Measurements from ENCODE around the gene FITM1. TPM values are rescaled to one million over a fixed set of nuclear protein-coding genes. Genes with fewer than 3 reads are reported as not detected.

Gene FITM1
- total RNA-seq, 1 donor from 2014 or later: 140 TPM

DNA sequence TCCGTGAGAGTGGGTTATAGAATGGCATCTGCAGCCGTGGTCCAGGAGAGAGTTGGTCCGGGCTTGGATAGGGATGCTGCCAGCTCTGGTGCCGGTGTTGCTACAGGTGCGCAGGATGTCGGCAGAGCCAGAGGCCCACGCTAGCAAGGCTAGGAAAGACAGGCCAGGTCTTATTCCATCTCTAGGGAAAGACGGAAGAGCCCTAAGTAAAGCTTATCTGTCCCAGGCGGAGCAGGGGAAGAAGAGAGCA, 5.0 kb downstream of the FITM1 start:
- ATAC-seq (no peak), DNase-seq (no peak)
- intact Hi-C loops (cut with micrococcal nuclease): no loop called here

- ATAC-seq (peak; percentile 88), DNase-seq (peak; percentile 97)
- intact Hi-C loops (cut with micrococcal nuclease): no loop called here
Measured at GRCh38 chr14:24135834-24136683, 5.6 kb downstream of the FITM1 start, which contains the start of gene PSME1. Gene PSME1, plus strand, starts transcription at chr14:24136194. Its CDS starts 69 bp downstream, at chr14:24136263.

DNA sequence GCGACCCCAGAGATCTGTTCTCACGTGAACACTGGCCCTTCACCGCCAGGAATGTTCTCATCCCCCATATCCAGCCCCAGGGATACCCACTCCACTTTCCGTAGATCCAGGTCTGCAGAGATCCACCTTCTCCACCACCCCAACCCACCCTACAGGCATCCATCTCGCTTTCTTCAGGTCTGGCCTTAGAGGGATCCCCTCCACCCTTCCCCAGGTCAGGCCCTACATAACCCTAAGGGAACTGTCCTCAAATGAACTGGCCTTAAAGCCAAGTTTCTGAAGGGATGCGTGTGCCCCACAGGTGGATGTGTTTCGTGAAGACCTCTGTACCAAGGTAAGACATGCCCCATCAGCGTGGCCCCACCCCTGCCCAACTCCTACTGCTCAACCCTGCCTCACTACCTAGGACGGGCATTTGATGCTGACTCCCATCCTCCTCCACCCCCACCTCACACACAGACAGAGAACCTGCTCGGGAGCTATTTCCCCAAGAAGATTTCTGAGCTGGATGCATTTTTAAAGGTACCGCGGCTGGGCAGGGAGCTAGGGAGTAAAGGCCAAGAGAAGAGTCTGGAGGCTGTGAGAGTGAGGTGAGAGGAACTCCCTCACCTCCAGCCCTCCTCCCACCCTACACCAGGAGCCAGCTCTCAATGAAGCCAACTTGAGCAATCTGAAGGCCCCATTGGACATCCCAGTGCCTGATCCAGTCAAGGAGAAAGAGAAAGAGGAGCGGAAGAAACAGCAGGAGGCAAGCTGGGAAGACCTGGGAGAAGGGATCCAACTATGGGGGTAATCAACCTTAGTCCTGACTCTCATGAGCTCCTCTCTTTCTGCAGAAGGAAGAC, 6.4 kb downstream of the FITM1 start:
- intact Hi-C loops (cut with micrococcal nuclease): no loop called here

DNA sequence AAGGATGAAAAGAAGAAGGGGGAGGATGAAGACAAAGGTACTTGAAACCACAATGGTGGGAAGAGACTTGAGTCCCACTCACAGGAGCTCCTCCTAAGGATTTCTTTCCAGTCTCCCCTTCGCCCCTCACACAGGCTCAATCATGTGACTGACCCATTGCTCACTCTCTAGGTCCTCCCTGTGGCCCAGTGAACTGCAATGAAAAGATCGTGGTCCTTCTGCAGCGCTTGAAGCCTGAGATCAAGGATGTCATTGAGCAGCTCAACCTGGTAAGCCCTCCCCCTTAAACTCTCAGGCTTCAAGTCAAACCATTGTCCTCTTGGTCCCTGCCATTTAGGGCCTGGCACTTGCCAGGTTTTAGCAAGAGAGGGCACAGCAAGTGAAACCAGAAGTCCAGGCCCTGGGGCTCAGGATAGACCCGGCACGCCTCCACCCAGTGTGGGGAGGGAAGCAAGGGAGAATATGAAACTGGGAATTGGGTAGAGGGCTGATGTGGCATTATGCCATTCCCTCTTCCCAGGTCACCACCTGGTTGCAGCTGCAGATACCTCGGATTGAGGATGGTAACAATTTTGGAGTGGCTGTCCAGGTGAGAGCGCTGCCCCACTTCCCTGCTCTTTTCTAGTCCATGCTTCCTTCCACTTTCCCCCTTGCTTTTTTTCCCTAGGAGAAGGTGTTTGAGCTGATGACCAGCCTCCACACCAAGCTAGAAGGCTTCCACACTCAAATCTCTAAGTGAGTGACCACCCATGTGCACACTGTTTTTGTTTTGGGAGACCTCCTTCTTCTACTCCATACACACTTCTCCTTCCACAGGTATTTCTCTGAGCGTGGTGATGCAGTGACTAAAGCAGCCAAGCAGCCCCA, 7.3 kb downstream of the FITM1 start:
- intact Hi-C loops (cut with micrococcal nuclease): no loop called here
- ATAC-seq (no peak), DNase-seq (no peak)

More for the DNA sequence above, 6.4 kb downstream of the FITM1 start:
- ATAC-seq: no peak
- DNase-seq: no peak

DNA sequence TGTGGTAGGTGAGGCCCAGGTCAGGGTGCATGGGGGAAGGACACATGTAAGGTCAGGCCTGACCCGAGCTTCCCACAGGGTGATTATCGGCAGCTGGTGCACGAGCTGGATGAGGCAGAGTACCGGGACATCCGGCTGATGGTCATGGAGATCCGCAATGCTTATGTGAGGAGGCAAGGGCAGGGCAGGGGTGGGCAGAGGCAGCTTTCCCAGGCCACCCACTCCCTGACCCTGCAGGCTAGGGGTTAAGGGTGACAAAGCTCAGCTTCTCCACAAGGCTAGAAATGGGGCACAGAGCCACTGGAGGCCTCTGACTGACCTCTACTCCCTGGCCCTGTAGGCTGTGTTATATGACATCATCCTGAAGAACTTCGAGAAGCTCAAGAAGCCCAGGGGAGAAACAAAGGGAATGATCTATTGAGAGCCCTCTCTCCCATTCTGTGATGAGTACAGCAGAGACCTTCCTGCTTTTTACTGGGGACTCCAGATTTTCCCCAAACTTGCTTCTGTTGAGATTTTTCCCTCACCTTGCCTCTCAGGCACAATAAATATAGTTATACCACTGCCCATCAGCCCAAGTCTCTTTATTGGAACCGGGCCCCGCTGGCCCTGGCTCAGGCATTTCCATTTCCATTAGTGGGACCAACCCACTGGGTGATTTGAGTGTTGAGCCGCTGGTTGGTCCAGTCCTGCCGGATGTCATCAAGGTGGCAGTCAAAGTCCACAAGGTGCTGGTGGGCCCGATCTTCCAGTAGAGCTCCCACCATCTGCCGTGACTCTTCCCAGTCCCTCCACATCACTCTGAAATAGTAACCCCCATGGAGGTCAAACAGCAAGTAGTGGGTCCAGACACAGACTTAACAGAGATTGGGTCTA, 8.2 kb downstream of the FITM1 start:
- intact Hi-C loops (cut with micrococcal nuclease): no loop called here
- ATAC-seq (no peak), DNase-seq (no peak)

DNA sequence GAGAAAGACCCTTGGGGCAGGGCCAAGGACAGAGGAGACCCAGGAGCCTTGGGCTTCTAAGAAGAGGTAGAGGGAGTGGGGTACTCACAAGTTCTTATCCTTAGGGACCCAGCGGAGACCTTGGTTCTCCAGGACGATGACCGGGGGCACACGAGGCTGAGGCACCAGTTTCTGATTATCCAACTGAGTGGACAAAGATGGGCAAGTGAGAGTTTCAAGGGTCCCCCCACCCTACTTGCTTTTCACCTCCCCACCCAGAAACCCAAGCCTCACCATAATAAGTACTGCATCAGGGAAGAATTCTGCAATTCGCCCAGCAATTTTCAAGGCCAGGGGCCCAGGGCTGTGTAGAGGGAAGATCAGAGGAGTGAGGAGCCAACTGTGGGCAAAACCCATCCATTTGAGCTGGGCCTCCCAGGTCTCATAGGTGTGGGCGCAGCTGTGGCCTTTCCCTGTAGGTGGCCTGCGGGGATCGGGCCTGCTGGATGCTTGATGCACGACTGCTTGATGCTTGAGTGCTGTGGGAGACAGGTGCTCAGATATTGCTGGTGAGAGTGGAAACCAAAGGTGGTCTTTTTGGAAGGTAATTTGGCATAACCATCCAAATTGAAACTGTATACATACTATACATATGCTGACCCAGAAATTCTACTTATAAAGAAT, 8.9 kb downstream of the FITM1 start:
- ATAC-seq: no peak
- intact Hi-C loops (cut with micrococcal nuclease): no loop called here

GRCh38 chr14:24141097-24141880, 10.8 kb downstream of the FITM1 start, which contains the start of gene EMC9:
Gene EMC9, minus strand, starts transcription at chr14:24141591. Its CDS starts 287 bp downstream, at chr14:24141304.
- ATAC-seq: peak; percentile 93
- DNase-seq: peak; percentile 100
- intact Hi-C loops (cut with micrococcal nuclease): no loop called here

More for the DNA sequence above, 8.9 kb downstream of the FITM1 start:
- no peak for DNase-seq

DNA sequence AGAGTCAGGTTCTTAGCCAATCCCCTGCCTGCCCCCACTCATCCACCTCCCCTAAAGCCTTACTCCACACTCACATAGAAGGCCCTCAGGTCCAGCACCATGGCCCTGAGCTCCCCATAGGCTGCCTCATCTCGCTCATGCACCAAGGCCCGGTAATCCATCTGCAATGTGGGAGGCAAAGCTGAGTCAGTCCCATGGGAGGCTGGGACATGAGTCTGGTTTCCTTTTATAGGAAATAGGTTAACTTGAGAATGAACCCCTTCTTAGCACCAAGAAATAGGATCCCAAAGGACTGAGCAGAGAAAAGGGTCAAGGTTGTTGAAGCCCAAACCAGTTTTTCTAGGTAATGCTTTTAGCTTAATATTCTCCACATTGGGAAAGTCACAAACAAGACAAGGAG, 13.1 kb downstream of the FITM1 start:
- DNase-seq: no peak
- no peak for ATAC-seq
- intact Hi-C loops (cut with micrococcal nuclease): no loop called here

DNA sequence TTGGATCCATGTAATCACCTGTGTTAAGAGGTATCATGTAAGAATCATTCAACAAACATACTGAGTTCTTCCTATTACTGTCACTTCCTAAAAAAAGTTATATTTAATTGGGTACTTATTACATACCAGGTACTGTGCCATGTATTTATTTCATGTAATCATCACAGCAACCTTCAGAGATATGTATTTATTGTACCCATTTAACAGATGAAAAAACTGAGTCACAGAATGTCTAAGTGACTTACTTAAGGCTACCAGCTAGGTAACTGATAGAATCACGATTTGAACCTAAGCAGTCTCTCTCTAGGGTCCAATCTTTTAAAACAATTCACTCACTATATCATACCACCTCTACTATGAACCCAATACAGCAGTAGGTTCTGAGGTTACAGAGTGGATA, 14.0 kb downstream of the FITM1 start:
- ATAC-seq (no peak), DNase-seq (no peak)
- intact Hi-C loops (cut with micrococcal nuclease): no loop called here

DNA sequence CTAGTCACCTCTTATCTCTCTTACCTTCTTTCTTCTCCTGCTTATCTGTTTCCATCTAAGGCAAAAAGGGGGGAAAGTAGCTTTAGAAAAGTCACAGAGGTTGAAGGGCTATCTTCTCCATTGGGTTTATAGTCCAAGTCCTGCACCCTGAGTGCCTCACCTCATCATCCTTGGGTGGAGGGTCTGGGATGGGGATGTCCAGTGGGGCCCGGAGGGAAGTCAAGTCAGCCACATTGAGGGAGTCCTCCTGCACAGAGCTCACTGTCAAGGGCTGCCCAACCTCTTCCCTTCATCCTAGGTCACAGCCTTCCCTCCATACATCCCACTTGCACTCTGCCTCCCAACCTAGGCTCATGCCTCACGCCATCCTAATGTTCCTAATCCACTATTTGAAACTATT, 14.8 kb downstream of the FITM1 start:
- DNase-seq (no peak), ATAC-seq (no peak)
- intact Hi-C loops (cut with micrococcal nuclease): no loop called here

- intact Hi-C loops (cut with micrococcal nuclease): no loop called here
- ATAC-seq (no peak), DNase-seq (no peak)
Measured at GRCh38 chr14:24145690-24146452, 15.4 kb downstream of the FITM1 start.

DNA sequence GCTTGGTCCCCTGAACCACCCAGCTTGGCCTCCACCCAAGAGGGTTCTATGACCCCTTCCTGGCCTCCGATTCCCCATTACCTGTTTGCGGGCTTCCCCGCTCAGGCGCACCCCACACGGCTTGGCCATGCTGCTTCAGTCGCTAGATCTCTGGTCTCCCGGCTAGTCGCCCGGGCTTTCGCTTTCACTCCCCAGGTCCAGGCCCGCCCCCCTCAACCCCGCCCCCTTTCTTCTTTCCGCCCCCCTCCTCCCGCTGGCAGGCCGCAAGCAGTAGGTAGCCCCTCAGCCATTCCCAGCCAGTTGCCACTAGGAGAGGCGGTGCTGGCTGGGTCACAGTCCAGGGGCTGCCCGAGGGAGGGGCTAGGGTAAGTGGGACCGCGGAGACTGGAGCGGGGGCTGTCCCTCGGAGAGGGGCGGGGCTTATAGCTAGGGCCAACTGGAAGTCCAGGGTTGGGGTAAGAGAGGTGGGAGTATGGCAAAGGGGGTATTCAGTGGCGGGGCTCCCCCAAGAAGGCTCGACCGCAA, 16.1 kb downstream of the FITM1 start, which contains the start of gene PSME2:
TSS of gene PSME2 (minus strand) at position 158 of the 525 bp plus-strand sequence. CDS start at position 129, 29 bp downstream.
- ATAC-seq: peak; percentile 87
- intact Hi-C loops (cut with micrococcal nuclease): no loop called here
- DNase-seq: peak; percentile 95

DNA sequence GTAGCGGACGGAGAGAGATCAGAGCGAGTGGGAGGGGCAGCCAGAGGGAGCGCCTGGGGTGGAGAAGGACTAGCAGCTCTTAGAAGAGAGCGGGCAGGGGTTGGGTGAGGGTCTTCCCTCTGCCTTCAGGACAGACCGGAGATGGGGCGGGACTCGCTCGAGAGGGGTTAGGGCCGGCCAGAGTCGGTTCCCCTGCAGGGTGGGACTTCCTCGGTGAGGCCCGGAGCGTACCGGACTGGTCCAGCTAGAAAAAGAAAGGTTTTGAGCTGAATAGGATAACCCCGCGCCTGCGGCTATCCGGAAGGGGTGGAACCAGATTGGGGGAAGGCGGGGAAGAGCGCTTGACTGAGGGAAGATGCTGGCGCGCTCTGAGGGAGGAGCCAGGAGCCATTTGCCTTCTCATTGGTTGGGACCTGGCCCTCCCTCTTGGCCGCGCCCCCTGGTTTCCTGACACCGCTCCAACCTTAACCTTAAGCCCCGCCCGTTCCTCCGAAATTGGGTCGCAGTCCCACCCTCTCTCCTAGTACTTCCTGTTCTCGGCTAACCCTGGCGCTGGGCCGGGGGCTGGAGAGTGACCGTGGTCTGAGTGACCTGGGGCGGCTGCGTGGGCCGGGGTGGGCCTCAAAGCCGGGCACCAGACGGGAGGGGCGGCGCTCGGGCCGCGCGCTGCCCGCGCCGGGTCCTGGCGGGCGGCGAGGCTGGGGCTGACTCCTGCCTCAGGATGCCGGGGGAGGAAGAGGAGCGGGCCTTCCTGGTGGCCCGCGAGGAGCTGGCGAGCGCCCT, 16.7 kb downstream of the FITM1 start, which contains the start of gene RNF31:
TSS of gene RNF31 (plus strand) at position 521 of the 783 bp plus-strand sequence. CDS start at position 722, 201 bp downstream.
- intact Hi-C loops (cut with micrococcal nuclease): no loop called here
- peak; percentile 94 for ATAC-seq
- DNase-seq: peak; percentile 98

- DNase-seq (no peak), ATAC-seq (no peak)
- intact Hi-C loops (cut with micrococcal nuclease): no loop called here
Measured at GRCh38 chr14:24147761-24148428, 17.4 kb downstream of the FITM1 start.

Data from left ventricle myocardium superior (tissue), 1 donor.